Endothelial cell (in vitro differentiated cells): Measurements from ENCODE around the gene BCKDK. TPM values are rescaled to one million over a fixed set of nuclear protein-coding genes. Genes with fewer than 3 reads are reported as not detected.

Experiments
- DNase-seq: peaks from one replicate; pipeline ENCODE4 v3.0.0; 2021; ENCODE audit warnings: low spot score
- H3K27ac Mint-ChIP-seq: one replicate; pipeline ENCODE4 v1.8.0; 2021; ENCODE audit warnings: mixed read lengths, inconsistent platforms; ENCODE audit not compliant: unreplicated experiment
- H3K27me3 Mint-ChIP-seq: one replicate; pipeline ENCODE4 v1.8.0; 2021; ENCODE audit warnings: mild to moderate bottlenecking, moderate library complexity, mixed read lengths, inconsistent platforms; ENCODE audit not compliant: unreplicated experiment
- H3K36me3 Mint-ChIP-seq: one replicate; pipeline ENCODE4 v1.8.0; 2021; ENCODE audit warnings: mild to moderate bottlenecking, low read depth, mixed read lengths, inconsistent platforms; ENCODE audit not compliant: unreplicated experiment
- H3K4me1 Mint-ChIP-seq: one replicate; pipeline ENCODE4 v1.8.0; 2021; ENCODE audit warnings: mild to moderate bottlenecking, mixed read lengths, inconsistent platforms; ENCODE audit not compliant: unreplicated experiment
- H3K4me3 Mint-ChIP-seq: one replicate; pipeline ENCODE4 v1.8.0; 2021; ENCODE audit warnings: mild to moderate bottlenecking, mixed read lengths, inconsistent platforms; ENCODE audit not compliant: unreplicated experiment
- H3K9me3 Mint-ChIP-seq: one replicate; pipeline ENCODE4 v1.8.0; 2021; ENCODE audit warnings: mixed read lengths, inconsistent platforms; ENCODE audit not compliant: unreplicated experiment
- CTCF ChIP-seq: fragments of 200-600 bp; sonication (generic); IDR thresholded peaks from one replicate; pipeline ENCODE4 v1.5.0; 2021; ENCODE audit warnings: antibody characterized with exemption; ENCODE audit not compliant: unreplicated experiment
- total RNA-seq: library from RNA; stranded (reverse); fragmentation: NEBNext Ultra II Directional; extraction: Animal tissue kit (Norgen Biotek cat#: 25700); gene quantifications from one replicate; pipeline ENCODE4 v1.2.1, GENCODE V29; 2021; ENCODE audit not compliant: unreplicated experiment

BCKDK gene
- total RNA-seq, 1 donor from 2014 or later: 56.8 TPM

- no peak for TF ChIP-seq CTCF
- Mint-ChIP-seq H3K27me3 (peaks cover 22% of the 10 kb centered on the region), H3K27ac (peak overlapping the region; percentile 36), H3K4me3 (peak overlapping the region; percentile 73), H3K36me3 (peaks cover 28% of the 10 kb centered on the region), H3K4me1 (peaks cover 16% of the 10 kb centered on the region), H3K9me3 (no peaks in the 10 kb centered on the region)
- no peak for DNase-seq
Observed at GRCh38 chr16:31110106-31111034, 2.2 kb downstream of the BCKDK start.

DNA sequence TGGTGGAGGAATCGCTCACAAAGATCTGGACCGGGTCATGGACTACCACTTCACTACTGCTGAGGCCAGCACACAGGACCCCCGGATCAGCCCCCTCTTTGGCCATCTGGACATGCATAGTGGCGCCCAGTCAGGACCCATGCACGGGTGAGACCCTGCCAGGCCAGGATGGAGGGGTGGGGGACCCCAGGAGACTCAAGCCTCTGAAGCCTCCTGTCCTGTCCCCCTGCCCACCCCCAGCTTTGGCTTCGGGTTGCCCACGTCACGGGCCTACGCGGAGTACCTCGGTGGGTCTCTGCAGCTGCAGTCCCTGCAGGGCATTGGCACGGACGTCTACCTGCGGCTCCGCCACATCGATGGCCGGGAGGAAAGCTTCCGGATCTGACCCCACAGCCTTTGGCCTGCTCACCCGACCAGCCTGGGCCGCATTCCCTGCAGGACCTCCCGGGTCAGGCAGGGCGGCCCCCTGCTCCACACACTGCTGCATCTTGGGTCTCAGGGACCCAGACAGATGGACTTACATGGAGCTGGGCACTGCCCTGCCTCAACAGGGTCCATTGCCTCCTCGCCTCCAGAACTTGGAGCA lies 3.8 kb downstream of the BCKDK start:
- Mint-ChIP-seq H3K4me1 (peaks cover 16% of the 10 kb centered on the region), H3K4me3 (peak overlapping the region; percentile 23), H3K36me3 (peaks cover 28% of the 10 kb centered on the region), H3K27ac (no peak overlapping the region), H3K9me3 (no peaks in the 10 kb centered on the region), H3K27me3 (peaks cover 27% of the 10 kb centered on the region)
- TF ChIP-seq CTCF: no peak
- DNase-seq: no peak

- H3K27ac Mint-ChIP-seq: no peak overlapping the region
- no peak overlapping the region for H3K4me3 Mint-ChIP-seq
- TF ChIP-seq CTCF: no peak
- peaks cover 20% of the 10 kb centered on the region for H3K27me3 Mint-ChIP-seq
- DNase-seq: no peak
- H3K9me3 Mint-ChIP-seq: no peaks in the 10 kb centered on the region
- H3K4me1 Mint-ChIP-seq: peaks cover 14% of the 10 kb centered on the region
- peaks cover 25% of the 10 kb centered on the region for H3K36me3 Mint-ChIP-seq
Observed at GRCh38 chr16:31112711-31113110, 4.5 kb downstream of the BCKDK start.

- H3K4me1 Mint-ChIP-seq: peaks cover 17% of the 10 kb centered on the region
- peak overlapping the region; percentile 91 for H3K27ac Mint-ChIP-seq
- no peak for DNase-seq
- H3K36me3 Mint-ChIP-seq: peaks cover 27% of the 10 kb centered on the region
- no peak for TF ChIP-seq CTCF
- H3K9me3 Mint-ChIP-seq: no peaks in the 10 kb centered on the region
- peaks cover 22% of the 10 kb centered on the region for H3K27me3 Mint-ChIP-seq
- no peak overlapping the region for H3K4me3 Mint-ChIP-seq
Observed at GRCh38 chr16:31113121-31114120, 5.2 kb downstream of the BCKDK start.
